Mucosa of gallbladder (tissue), 1 donor: Measurements from ENCODE around the gene BAHCC1. TPM values are rescaled to one million over a fixed set of nuclear protein-coding genes. Genes with fewer than 3 reads are reported as not detected.

Experiments used
- DNase-seq: peaks from one replicate; pipeline ENCODE4 v3.0.0-alpha.2; 2020; ENCODE audit warnings: low spot score
- total RNA-seq: library from RNA; stranded (reverse); gene quantifications from one replicate; pipeline ENCODE4 v1.2.1, GENCODE V29; 2021
- donor health status: DM: no; HTN: no; CAD: no.

BAHCC1 gene
- total RNA-seq, 1 donor from 2014 or later: 77.4 TPM

GRCh38 chr17:81398176-81398831 is 3.0 kb downstream of the BAHCC1 start:
- no peak for DNase-seq

GRCh38 chr17:81398832-81399411 is 3.7 kb downstream of the BAHCC1 start:
- no peak for DNase-seq

GRCh38 chr17:81399481-81400153 is 4.4 kb downstream of the BAHCC1 start:
- no peak for DNase-seq

DNA sequence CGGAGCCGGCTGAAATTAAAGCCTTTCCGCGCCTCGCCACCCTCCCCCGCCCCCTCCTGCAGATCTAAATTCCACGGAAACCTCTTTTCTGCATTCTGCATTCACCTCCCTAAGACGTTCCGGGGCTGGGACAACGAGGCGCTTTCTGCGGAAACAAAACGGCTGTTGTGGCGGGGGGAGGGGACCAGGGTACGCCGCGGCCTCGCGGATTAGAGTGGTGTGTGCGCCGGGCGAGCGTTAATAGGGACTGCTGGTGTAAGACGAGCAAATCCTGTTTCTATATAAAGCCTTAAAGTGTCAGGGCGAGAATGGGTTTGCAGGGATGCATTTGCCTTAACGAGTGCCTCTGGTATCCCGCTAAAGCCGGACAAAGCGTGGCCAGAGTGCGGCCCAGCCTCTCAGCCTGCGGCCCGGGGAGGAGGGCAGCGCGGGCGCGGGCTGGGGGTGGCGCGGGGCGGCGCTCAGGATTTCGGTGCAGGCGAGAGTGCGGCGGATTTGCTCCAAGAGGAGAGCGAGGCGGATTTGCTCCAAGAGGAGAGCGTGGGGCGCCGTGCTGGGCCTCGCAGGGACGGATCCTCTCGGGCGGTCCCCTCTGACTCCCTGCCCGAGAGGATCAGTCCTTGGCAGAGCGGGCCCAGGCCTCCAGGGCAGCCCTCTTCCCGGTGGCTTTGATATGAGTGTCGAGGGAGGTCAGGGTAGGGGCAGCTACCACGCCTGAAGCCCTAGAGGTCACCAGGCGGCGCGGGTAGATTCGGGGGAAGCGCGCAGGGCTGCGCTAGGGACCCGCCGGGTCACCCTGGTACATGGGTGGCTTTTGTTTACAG is 5.1 kb downstream of the BAHCC1 start:
- DNase-seq: no peak

- DNase-seq: no peak
These were observed 5.9 kb downstream of the BAHCC1 start for GRCh38 chr17:81400996-81401722.

DNA sequence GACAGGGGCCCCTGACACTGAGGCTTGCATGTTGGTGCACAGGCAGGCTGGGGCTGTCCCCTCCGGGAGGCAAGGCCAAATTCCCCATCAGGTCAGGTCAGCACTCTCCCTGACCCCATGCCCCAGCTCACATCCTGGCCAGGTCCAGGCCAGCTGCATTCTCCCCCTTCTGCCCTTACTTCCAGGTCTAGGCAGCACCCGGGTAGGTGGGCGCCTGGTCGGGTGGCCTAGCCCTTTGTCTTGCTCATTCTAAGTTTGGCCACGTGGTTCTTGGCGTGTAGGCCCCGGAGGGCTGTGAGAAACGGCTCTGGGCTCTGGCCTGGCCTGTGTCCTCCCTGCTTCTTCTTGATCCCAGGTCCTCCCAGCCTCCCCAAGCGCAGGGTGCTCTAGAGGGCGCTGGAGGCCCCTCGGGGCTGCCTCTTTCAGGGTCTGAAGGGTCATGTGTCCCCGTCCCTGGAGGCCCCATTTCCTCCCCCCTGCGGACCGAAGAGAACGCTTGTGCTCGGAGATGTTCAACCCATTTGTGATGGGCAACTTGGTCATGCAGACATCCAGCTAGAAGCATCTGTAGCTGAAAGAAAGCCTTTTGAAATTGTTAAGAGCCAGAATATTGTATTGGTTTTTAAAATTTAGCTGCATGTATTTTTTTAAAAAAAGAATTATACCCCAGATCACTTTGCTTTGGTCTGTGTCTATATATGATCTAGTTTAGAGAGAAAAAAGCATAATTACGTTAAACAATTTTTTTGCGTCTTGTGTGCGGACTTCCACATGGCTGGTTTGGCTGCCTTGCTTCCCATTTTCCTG is 6.7 kb downstream of the BAHCC1 start:
- DNase-seq: no peak

- DNase-seq: no peak
These were observed 7.3 kb downstream of the BAHCC1 start for GRCh38 chr17:81402530-81402941.

- DNase-seq: no peak
These were observed 7.8 kb downstream of the BAHCC1 start for GRCh38 chr17:81402981-81403467.

- no peak for DNase-seq
These were observed 8.6 kb downstream of the BAHCC1 start for GRCh38 chr17:81403671-81404534.

DNA sequence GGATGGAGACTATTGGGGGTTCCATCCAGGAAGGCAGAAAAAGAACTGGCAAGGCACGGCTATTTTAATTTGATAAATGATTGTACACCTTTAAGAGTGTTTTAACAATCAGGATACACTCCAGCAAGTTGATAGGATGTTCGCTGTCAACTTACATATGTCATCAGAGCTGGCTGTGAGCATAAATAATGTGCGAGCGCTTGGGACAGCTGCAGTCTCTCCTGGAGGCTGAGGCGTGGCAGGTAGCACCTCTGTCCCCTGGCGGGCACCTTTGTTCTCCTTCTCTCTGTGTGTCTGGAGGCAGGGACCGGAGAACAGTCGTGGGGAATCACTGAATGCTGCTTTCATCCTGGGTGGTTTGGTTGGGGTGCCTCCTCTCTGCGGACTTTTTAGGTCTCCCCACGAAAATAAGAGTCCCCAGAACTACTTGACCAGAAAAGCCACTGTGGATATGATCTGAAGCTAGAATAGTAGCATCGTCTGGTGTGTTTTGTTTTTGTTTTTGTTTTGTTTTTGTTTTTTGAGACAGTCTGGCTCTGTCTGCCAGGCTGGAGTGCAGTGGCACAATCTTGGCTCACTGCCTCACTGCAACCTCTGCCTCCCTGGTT is 9.4 kb downstream of the BAHCC1 start:
- DNase-seq: no peak

DNA sequence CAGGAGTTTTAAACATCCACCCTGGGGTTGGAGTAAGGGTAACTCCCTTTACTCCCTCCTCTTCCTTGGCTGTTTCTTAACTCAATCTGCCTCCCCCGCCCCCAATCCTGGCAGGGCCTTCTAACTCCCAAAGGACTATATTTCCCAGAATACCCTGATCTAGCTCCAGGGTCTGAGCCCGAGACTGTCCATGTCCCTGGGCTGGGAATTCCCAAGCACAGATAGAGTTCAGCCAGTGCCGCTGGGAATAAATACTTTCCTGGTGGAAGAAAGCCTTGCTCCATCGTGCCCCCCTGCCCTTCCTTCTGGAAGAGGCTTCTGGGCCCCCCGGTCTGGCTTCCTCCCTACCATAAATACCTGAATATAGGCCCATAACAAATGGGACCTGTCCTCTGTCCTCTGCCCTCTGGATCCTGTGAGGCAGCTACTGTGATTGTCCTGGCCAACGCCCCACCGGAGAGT is 10.2 kb downstream of the BAHCC1 start:
- no peak for DNase-seq

- no peak for DNase-seq
These were observed 11.1 kb downstream of the BAHCC1 start for GRCh38 chr17:81406117-81406953.

DNA sequence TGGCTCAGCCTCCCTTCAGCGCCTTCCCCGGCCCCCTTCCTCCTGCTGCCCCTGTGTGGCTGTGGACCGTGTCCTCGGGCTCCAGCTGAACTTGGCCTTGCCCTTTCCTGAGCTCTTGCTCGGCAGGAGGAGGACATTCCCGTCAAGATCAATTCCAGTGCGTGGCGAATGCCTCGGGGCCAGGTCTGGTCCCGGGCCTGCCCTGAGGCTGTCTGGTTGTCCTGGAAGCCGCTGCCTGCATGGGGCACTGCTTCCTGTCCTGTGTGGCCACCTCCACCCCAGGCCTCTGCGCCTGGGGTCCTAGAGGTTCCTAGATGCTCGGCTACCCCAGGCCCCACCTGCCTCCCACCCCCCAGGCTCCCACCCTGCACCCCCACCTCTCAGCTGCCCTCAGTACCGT is 12.8 kb downstream of the BAHCC1 start:
- no peak for DNase-seq

DNA sequence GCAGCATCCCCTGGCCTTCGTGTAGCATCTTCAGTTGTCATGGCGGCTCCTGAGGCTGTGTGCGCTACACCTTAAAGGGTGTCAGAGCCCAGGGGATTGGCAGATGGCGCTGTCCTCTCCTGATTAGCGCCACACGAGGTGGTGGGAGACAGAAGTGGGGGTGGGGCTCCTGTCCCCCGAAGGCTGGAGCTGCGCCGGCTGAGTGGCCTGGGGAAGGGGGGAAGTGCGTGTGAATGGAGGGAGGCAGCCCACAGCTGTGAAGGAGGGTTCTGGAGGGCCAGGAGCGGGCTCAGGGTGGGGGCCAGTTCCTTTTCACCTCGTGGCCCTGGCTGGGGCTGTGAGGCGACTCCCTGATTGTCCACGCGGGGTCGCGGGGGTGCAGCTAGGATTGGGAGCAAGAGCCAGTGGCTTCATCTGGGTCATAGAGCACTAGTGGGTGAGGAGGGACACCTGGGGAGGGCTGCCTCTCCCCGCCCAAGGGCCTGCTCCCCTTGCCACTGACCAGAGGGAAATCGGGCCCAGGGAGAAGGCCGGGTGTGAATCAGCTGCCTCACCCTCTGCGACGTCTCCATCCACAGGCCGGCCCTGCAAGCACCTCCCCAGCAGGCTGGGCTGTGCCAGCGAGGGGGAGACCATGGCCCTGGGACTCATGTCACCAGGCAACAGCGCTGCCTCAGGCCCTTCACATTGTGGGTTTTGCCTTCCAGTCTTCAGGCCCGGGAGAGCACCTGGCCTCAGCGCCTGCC is 14.1 kb downstream of the BAHCC1 start:
- no peak for DNase-seq

- no peak for DNase-seq
These were observed 15.6 kb downstream of the BAHCC1 start for GRCh38 chr17:81410852-81411251.

DNA sequence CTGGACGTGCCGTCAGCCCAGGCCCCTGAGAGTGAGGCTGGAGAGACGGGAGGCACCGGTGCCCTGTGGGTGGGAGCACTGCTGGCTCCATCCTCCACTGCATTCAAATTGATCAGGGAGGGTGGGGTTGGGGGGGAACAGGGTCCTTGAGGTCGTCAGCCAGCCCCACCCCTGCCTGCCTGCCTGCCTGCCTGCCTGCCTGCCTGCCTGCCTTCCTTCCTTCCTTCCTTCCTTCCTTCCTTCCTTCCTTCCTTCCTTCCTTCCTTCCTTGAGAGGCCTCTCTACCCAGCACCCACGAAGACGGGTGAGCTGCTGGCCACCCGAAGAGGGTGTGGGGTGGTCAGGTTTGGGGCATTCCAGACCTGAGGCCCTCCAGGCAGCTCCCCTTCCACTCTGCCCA is 16.0 kb downstream of the BAHCC1 start:
- DNase-seq: no peak

- DNase-seq: no peak
These were observed 17.3 kb downstream of the BAHCC1 start for GRCh38 chr17:81412490-81413093.
